Caco-2 (cell line): ENCODE measurements around the gene ARHGAP21. TPM values are rescaled to one million over a fixed set of nuclear protein-coding genes. Genes with fewer than 3 reads are reported as not detected.

Experiments used
- BruUV-seq: library from RNA; stranded (reverse); fragments of 400-500 nt; replicated peaks from 2 replicates; lab custom pipeline; 2021; lab: Mats Ljungman, UMichigan
- CTCF ChIA-PET: fragments of 300-600 bp; sonication (Branson Sonifier 250); formaldehyde crosslinking; loops from one replicate; lab custom pipeline; 2022; ENCODE audit warnings: antibody characterized with exemption; lab: Charles Lee
- POLR2A ChIA-PET: fragments of 300-600 bp; sonication (Branson Sonifier 250); formaldehyde crosslinking; loops from one replicate; lab custom pipeline; 2022; ENCODE audit warnings: antibody characterized with exemption; lab: Charles Lee
- DNase-seq, 2 experiments: peaks; one replicate each; pipeline versions ENCODE4 v3.0.0 to v3.0.0-alpha.2; 2020 to 2022
- H3K27me3 ChIP-seq: replicated peaks from 2 replicates; pipeline ENCODE4 v1.6.0; 2011; ENCODE audit warnings: low read length; ENCODE audit not compliant: control insufficient read depth, insufficient read depth
- H3K36me3 ChIP-seq: 2 replicates; pipeline ENCODE4 v1.5.1; 2011; ENCODE audit warnings: low read length; ENCODE audit not compliant: control insufficient read depth, insufficient read depth
- H3K4me1 ChIP-seq: fragments of 250-450 bp; sonication (Bioruptor Pico); 2 replicates; pipeline ENCODE4 v1.5.1; 2020; ENCODE audit warnings: mild to moderate bottlenecking
- H3K4me3 ChIP-seq: 2 replicates; pipeline ENCODE4 v1.5.1; 2011; ENCODE audit warnings: low read depth, mild to moderate bottlenecking, control low read depth, low read length
- H3K9me3 ChIP-seq: fragments of 250-450 bp; sonication (Bioruptor Pico); 2 replicates; pipeline ENCODE4 v1.5.1; 2020; ENCODE audit warnings: mild to moderate bottlenecking, moderate library complexity
- H3K27ac Mint-ChIP-seq: one replicate; pipeline ENCODE4 v1.8.0; 2022; ENCODE audit warnings: mixed read lengths; ENCODE audit not compliant: unreplicated experiment
- H3K27me3 Mint-ChIP-seq: one replicate; pipeline ENCODE4 v1.8.0; 2022; ENCODE audit warnings: mixed read lengths; ENCODE audit not compliant: insufficient read depth, unreplicated experiment
- H3K36me3 Mint-ChIP-seq: one replicate; pipeline ENCODE4 v1.8.0; 2022; ENCODE audit warnings: mild to moderate bottlenecking, mixed read lengths; ENCODE audit not compliant: insufficient read depth, unreplicated experiment
- H3K4me1 Mint-ChIP-seq: one replicate; pipeline ENCODE4 v1.8.0; 2022; ENCODE audit warnings: low read depth, mixed read lengths; ENCODE audit not compliant: unreplicated experiment
- H3K4me3 Mint-ChIP-seq: one replicate; pipeline ENCODE4 v1.8.0; 2022; ENCODE audit warnings: mild to moderate bottlenecking, moderate library complexity, mixed read lengths; ENCODE audit not compliant: unreplicated experiment
- H3K9me3 Mint-ChIP-seq: one replicate; pipeline ENCODE4 v1.8.0; 2022; ENCODE audit warnings: mixed read lengths; ENCODE audit not compliant: unreplicated experiment
- CTCF ChIP-seq, 2 experiments: fragments of 200-600 bp in 1 of 2; IDR thresholded peaks; 1 replicate in 1 of 2; 2 replicates in 1 of 2; pipeline versions ENCODE4 v1.5.1 to v1.8.0; 2011 to 2022; ENCODE audit warnings: antibody characterized with exemption in 1 of 2, control low read depth in 1 of 2, inconsistent platforms in 1 of 2, low read depth in 1 of 2, low read length in 1 of 2, mild to moderate bottlenecking in 1 of 2, moderate library complexity in 1 of 2; ENCODE audit not compliant: insufficient read depth in 1 of 2, severe bottlenecking in 1 of 2, unreplicated experiment in 1 of 2
- intact Hi-C: fragments of 100-400 bp; cut with micrococcal nuclease; formaldehyde crosslinking; loops from one replicate; pipeline ENCODE4 v1.10.0; 2022; ENCODE audit not compliant: unreplicated experiment
- total RNA-seq: library from RNA; stranded (reverse); gene quantifications from 2 replicates; pipeline ENCODE4 v1.2.3, GENCODE V29; 2022

Gene ARHGAP21
- total RNA-seq, 1 experiment from 2014 or later, result 99.1 TPM

GRCh38 chr10:24724381-24725228 lies 918 bp upstream of the ARHGAP21 start:
- Mint-ChIP-seq H3K27me3 (no peaks in the 10 kb centered on the region), H3K4me1 (peaks cover 21% of the 10 kb centered on the region), H3K9me3 (no peaks in the 10 kb centered on the region), H3K27ac (peak overlapping the region; percentile 86), H3K4me3 (no peak overlapping the region), H3K36me3 (peaks cover 32% of the 10 kb centered on the region)
- Histone ChIP-seq H3K27me3 (no peaks in the 10 kb centered on the region), H3K9me3 (no peaks in the 10 kb centered on the region), H3K36me3 (no peaks in the 10 kb centered on the region), H3K4me3 (peak overlapping the region; percentile 85), H3K4me1 (peaks cover 8% of the 10 kb centered on the region)
- ChIA-PET POLR2A (interaction anchor here (0.6 to 1.5 kb wide), 4 partner anchors 18 to 292 kb away, joined by 3 to 6 read pairs (median 3); partner anchors contain the start of gene THNSL1), CTCF (interaction anchor here (0.5 to 1.6 kb wide), 4 partner anchors 82 to 227 kb away, joined by 3 to 7 read pairs (median 4); no protein-coding TSS in a partner anchor)
- BruUV-seq, result no TSS peak
- intact Hi-C loops, result loop anchor here (1.0 to 5.0 kb wide), 9 partner anchors 38 to 517 kb away; partner anchors contain the start of genes ENKUR, KIAA1217, PRTFDC1 and THNSL1
- peak; percentile 99 to 100 for DNase-seq
- TF ChIP-seq CTCF (IDR thresholded peaks at IDR 0.05; ENCODE audit: insufficient read depth in 1 of 2, low read depth in 1 of 2, low read length in 1 of 2, severe bottlenecking in 1 of 2, unreplicated experiment in 1 of 2), result no peak

DNA sequence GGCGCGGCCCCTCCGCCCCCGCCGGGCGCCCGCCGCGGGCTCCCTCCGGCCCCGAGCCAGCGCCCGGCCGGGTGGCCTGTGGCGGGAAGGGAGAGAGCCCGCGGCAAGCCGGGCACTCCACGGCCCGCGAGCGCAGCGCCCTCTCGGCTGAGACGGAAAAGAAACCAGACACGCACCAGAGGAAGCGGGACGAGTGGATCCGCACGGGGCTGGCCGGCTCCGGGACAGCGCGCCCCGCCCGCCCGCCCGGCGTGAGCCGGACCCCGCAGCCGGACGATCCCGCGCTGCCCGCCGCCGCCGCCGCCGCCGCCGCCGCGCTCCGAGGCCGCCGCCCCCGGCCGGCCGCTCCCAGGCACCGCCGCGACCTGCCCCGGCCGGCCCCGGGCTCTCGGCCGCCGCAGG lies 300 bp downstream of the ARHGAP21 start:
- peak overlapping the region; percentile 85 for H3K4me3 ChIP-seq
- peak overlapping the region; percentile 86 for H3K27ac Mint-ChIP-seq
- H3K4me1 ChIP-seq, result peaks cover 20% of the 10 kb centered on the region
- no TSS peak for BruUV-seq
- H3K4me3 Mint-ChIP-seq, result no peak overlapping the region
- no peaks in the 10 kb centered on the region for H3K9me3 ChIP-seq
- no peaks in the 10 kb centered on the region for H3K9me3 Mint-ChIP-seq
- no peak for TF ChIP-seq CTCF (IDR thresholded peaks at IDR 0.05; ENCODE audit: insufficient read depth in 1 of 2, low read depth in 1 of 2, low read length in 1 of 2, severe bottlenecking in 1 of 2, unreplicated experiment in 1 of 2)
- intact Hi-C loops, result loop anchor here (5.0 kb wide), 2 partner anchors 339 to 516 kb away; partner anchors contain the start of gene KIAA1217
- ChIA-PET CTCF (interaction anchor here (1.4 to 1.6 kb wide), 2 partner anchors 80 to 229 kb away, joined by 3 to 15 read pairs; no protein-coding TSS in a partner anchor), POLR2A (interaction anchor here (0.6 to 1.5 kb wide), 3 partner anchors 21 to 293 kb away, joined by 3 read pairs; partner anchors contain the start of gene THNSL1)
- H3K27me3 ChIP-seq, result no peaks in the 10 kb centered on the region
- DNase-seq, result peak in 1 of 2 experiments; percentile 48
- peaks cover 26% of the 10 kb centered on the region for H3K4me1 Mint-ChIP-seq
- peaks cover 32% of the 10 kb centered on the region for H3K36me3 Mint-ChIP-seq
- H3K36me3 ChIP-seq, result no peaks in the 10 kb centered on the region
- no peaks in the 10 kb centered on the region for H3K27me3 Mint-ChIP-seq
